CD4-positive, alpha-beta T cell treated with Interleukin-10 for 1 hour (primary cell): Measurements from ENCODE around the gene TCF7L1.
"Not testable (repeated sequence)": the region's sequence is repeated elsewhere in the genome, so short reads cannot be mapped to it uniquely, and the experiment has no call there.

Experiments used
- DNase-seq: peaks from one replicate; pipeline ENCODE4 v3.0.0-alpha.2; 2020

Gene TCF7L1

GRCh38 chr2:85187069-85187468, 53.9 kb downstream of the TCF7L1 start:
- no peak for DNase-seq

GRCh38 chr2:85188852-85189251, 55.7 kb downstream of the TCF7L1 start:
- DNase-seq = no peak

GRCh38 chr2:85189606-85190270, 56.5 kb downstream of the TCF7L1 start:
- no peak for DNase-seq

GRCh38 chr2:85191157-85191556, 58.0 kb downstream of the TCF7L1 start:
- DNase-seq = no peak

- no peak for DNase-seq
Measured at GRCh38 chr2:85194780-85195480, 61.7 kb downstream of the TCF7L1 start.

DNA sequence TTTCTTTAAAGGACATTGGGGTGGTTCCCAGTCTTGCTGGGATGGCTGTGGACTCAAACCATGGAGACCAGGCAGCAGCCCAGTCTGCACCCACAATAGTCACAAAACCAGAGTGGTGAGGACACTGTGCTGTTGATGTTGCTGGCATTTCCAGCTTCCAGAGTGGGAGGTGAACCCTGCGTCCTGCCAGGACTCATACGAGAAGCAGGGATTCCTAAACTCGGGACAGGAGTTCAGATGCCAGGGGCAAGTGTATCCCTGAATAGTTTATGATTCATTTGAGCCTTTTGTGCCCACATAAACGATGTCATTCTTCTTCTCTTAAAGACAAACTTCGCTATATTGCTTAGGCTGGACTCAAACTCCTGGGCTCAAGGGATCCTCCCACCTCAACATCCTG, 62.8 kb downstream of the TCF7L1 start:
- no peak for DNase-seq

GRCh38 chr2:85199698-85200097, 66.5 kb downstream of the TCF7L1 start:
- no peak for DNase-seq

- no peak for DNase-seq
Measured at GRCh38 chr2:85209887-85210286, 76.7 kb downstream of the TCF7L1 start.

- DNase-seq = no peak
Measured at GRCh38 chr2:85210511-85210910, 77.3 kb downstream of the TCF7L1 start.

DNA sequence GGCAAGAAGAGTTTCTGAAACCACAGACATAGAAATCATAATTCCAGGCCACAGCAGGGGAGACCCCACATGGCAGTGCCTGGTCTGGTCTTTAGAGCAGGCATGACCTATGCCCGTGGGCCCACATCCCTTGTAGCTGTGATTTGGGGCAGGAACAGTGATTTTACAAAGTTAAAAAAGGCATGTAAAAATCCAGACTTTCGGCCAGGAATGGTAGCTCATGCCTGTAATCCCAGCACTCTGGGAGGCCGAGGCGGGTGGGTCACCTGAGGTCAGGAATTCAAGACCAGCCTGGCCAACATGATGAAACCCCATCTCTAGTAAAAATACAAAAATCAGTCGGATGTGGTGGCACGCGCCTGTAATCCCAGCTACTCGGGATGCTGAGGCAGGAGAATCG, 78.4 kb downstream of the TCF7L1 start:
- DNase-seq = not testable (repeated sequence)

- no peak for DNase-seq
Measured at GRCh38 chr2:85212841-85213240, 79.6 kb downstream of the TCF7L1 start.

DNA sequence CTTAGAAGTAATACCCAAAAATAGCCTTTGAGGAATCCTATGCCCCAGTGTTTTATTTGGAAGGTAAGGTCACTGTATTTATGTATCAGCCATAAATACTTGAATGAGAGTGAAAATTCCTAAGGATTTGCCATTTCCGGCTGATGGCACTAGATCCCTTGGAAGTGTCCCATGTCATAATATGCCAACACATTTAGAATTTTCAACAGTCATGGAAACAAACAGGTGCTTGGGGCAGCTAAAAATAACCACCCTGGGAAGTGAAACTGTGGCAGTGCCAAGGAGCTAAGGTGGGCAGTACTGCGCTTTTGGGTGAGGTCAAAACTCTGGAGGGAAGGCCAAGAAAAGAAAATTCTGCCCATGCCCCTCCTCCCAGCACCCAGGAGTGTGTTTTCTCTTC, 80.2 kb downstream of the TCF7L1 start:
- DNase-seq = no peak

DNA sequence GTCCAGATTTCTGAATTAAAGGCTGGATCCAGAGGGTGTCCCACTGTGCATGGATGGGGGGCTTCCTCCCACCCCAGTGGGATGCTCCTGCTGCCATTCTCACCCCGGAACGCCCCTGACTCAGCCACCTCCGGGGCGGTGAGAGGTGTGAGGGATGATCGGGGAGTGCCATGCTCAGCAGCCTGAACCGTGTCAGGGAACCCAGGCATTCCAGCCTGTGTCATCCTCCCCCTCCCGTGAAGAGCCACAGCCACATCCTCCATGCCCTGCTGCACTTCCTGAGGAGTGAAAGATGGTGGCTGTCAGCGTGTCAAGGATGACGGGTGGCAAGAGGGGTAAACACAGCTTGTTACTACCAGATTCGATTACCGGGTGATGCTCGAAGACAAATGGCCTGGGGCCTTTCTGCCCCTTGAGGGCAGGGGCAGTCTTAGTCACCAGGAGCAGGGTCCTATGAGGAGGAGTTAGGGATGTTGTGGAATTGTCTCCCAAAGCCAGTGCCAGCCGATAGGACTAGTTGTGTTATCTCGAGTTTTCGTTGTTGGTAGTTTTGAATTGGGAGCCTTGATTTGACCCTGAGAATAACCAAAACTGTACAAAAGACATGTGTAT, 80.8 kb downstream of the TCF7L1 start:
- DNase-seq = no peak

GRCh38 chr2:85215081-85215447, 81.9 kb downstream of the TCF7L1 start:
- no peak for DNase-seq

- no peak for DNase-seq
Measured at GRCh38 chr2:85215448-85216401, 82.5 kb downstream of the TCF7L1 start.

DNA sequence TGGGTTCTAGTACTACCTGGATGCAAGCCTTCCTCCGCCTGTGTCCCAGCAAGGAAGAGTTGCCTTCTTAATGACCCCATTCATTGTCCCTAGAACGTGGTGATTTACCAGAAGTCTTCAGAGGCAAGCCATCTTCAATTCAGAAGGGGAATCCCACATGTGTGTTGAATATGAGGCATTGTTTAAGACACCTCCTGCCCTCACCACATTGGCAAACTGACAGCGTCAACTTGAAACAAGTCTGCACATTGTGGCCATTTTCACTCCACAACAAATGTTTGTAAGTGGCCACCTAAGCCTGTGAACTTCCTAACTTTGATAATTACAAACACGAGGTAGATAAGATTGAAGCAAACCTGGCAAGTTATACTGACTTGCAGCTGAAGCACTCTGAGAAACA, 83.7 kb downstream of the TCF7L1 start:
- DNase-seq = no peak

DNA sequence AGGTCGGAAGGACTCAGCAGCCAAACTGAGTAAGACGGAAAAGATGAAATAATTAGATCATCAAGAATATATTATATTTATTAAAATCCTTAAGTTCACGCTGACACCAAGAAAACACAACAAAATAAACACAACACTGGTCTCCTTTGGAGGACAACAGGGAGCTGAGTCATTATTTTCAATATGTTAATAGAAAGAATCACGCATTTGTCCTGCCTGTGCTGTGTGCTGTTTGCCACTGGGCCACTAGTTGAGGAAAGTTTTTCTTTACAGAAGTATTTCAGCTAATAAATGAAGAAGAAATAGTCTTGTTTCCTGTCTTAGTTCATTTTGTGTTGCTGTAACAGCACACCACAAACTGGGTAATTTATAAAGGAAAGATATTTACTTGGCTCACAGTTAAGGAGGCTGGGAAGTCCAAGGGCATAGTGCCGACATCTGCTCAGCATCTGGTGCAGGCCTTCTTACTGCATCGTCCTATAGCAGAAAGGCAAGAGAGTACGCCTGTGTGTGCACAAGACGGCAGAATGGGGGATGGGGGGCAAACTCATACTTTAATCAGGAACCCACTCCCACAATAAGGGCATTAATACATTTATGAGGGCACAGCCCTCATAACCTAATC, 88.0 kb downstream of the TCF7L1 start:
- no peak for DNase-seq

GRCh38 chr2:85222792-85223191, 89.6 kb downstream of the TCF7L1 start:
- no peak for DNase-seq

- no peak for DNase-seq
Measured at GRCh38 chr2:85226783-85227182, 93.6 kb downstream of the TCF7L1 start.

- DNase-seq = no peak
Measured at GRCh38 chr2:85230679-85231467, 97.7 kb downstream of the TCF7L1 start.

DNA sequence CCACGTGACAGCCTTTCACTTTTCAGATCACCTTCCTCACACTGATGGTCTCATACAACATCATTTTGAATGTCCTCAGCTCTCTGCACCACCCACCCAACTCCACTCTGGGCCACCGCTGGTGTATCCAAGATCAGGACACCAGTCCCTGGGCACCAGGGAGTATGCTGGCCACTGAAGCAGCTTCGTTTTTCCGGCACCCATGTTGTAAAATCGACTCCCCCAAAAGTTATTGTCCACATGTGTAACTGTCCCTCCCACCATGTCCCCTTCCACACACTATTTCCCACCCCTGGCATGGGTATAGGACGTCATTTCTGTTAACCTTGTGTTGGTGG, 98.2 kb downstream of the TCF7L1 start:
- DNase-seq = no peak

- DNase-seq = no peak
Measured at GRCh38 chr2:85231952-85232351, 98.8 kb downstream of the TCF7L1 start.
